CD4-positive, alpha-beta T cell treated with Interleukin-6 at 100 ng/mL for 8 hours (primary cell): ENCODE data around the gene TAF1L.

Experiments
- DNase-seq: peaks from one replicate; pipeline ENCODE4 v3.0.0-alpha.2; 2020; ENCODE audit warnings: mixed read lengths, low spot score

Gene TAF1L

DNA sequence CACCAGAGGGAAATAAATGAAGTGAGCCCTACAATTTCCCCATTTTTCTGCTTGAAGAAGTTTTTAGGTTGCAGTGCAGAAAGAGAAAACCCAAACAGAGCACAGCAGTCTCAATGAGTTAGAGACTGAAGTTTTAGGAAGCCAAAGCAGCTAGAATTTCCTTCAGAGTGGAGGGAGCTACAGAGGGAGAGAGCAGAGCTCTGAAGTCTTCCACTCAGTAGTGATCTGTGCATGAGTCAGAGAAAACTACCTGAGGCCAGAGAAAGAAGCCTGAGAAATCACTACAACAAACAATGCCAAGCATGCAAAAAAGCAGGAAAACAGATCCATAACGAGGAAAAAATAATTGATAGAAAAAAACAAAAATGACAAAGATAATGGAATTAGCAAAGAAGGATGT lies 44.6 kb downstream of the TAF1L start:
- no peak for DNase-seq

DNA sequence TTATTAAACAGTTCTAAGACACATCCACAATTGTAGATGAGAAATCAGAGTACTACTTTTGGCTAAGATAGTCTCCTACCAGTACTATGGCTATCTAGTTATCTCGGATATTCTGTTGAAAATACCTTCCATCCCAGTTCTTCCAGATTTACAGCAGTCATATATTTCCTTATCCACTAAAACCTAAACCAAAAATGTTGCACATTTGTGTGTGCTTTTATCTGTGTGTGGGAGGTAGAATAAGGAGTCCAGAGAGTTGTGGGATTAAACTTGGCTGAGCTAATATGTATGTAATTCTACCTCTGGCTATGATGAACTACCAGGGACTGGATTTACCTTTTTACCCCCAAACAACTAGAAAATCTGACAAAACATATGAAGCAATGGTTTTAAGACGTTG lies 45.0 kb downstream of the TAF1L start:
- no peak for DNase-seq

DNA sequence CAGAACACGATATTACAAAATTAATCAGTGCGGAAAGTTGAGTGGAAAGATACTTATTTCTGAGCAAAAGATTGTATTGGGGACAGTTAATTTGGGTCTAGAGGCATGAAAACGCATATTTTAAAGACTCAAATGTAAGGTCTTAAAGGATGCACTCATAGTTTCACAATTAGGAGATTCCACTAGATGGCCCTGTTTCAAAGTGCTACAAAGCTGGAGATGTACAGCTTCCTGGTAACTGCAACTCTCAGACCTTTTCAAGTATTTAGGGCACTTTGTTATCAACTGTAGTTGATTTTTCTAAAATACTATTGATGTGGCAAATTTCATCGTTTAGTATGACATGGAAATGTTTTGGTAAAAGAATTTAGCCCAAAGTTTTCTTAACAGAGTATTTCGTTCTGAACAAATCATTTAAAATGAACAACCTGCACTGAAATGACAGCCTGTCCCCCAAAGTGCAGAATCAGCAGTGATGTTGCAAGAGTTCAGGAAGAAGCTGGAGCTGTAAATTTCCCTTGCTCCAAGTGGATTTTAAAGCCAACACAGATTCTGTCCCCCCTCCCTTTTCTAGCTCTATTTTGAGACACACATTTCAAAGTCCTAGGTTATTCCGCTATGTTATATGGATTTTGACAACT lies 46.3 kb downstream of the TAF1L start:
- DNase-seq: no peak

DNA sequence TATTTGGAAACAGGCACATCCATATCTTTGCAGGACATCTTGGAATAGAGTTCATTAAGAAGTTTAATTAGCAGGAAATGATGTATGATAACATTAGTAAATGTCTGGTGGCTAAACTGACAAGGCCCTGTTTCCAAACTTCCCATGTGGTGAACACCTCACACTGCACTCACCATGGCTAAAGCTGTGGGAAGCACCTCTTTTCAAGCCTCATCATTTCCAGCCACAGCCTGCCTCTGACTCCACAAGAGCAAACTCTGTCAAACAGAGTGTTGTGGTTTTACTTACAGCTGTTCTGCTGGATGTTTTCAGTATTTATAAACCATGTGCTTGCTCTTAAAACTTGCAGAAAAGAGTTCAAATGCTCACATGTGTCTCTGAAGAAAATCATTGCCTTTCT lies 47.6 kb downstream of the TAF1L start:
- no peak for DNase-seq

DNA sequence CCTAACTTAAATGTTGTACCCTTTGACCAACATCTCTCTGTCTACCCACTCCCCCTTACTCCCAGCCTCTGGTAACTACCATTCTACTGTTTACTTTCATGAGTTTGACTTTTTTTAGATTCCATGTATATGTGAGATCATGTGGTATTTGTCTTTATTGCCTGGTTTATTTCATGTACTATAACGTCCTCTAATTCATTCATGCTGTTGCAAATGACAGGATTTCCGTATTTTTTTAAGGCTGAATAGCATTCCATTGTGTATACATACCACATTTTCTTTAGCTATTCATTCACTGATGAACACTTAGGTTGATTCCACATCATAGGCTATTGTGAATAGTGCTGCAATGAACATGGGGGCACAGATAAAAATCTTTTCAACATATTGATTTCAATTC lies 50.7 kb downstream of the TAF1L start:
- no peak for DNase-seq

DNA sequence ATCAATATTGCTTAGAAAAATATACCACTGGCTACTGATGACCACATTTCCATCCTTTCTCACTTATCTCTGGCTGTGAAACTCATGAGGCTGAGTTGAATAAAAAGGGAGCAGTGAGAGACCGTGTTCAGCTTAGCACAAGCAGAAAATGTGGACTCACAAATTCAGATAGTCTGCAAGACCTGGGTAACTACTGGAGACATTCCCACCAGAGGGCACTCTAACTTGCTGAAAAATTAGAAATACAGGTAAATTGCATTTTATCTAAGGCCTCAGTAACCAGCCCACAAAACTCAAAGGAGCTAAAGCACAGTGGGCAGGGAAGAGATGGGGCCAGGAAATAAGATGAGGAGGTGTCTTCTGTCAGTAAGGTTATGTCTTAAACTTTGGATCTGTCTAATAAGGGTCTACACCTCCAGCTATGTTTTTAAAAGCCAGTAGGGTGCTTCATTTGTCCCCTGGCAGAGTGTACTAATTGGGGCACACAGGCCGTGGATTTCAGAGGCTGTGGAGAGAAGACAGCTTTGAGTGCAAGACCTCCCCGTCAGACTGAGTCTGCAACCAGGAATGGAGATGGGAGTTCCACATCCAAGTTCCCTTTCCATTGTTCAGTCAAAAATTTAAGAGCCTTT lies 53.8 kb downstream of the TAF1L start:
- DNase-seq: peak; percentile 31

DNA sequence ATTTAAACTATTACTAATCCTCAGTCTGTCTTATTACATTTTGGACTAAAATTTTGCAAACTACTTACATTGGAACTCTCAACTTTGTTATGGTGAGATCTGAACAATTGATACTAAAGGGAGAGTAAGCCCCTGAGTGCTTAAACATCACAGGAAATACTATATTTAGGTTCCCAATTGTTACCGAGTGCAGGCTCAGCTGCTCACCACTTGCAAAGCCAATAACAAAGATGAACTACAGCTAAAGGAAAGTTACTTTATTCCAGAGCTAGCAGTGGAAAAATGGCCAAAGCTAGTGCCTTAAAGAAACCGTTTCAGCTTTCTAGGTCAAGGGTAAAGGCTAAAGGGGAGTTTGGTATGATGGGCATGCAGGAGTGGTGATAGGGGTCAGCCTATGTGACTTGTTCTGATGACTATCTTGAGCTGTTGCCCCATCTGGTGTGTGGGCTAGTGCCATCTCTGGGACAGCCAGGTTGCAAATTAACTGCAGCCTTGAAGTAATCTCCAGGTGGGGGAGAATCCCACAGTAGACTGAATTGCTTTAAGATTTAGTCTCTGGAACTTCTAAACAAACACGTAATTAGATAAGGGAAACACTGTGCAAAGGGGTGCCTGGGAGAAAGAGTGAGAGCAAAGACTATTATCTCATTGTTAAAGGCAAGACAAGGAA lies 54.7 kb downstream of the TAF1L start:
- no peak for DNase-seq

DNA sequence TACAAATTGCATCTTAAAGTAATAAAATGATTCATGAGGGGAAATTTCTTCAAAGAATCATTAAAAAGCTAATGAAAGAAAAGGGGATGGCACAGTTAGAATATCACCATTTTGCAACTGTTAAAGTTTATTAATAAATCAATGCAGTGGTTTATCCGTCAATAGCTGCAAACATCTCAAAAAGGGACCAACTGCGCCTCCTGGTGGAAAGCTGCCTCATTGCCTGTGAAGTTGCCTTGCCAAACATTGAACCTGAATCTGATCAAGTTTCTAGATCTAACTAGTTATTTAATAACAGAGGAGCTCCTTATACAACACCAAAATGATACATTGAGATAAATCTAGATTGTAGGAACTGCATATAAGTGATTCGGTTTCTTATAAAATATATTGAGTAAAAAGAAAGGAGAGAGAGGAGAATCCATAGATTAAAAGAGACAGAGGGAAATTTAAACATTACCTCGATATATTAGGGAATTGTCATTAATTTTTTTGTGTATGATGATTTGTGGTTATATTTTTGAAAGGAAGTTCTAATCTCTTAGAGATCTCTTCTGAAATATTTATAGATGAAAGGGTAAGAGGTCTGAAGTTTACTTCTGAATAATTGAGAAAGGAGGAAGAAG lies 55.6 kb downstream of the TAF1L start:
- DNase-seq: peak; percentile 72
